ENCODE results near the gene EEFSEC.
"Not testable (repeated sequence)": the region's sequence is repeated elsewhere in the genome, so short reads cannot be mapped to it uniquely, and the experiment has no call there.

Gene EEFSEC

DNA sequence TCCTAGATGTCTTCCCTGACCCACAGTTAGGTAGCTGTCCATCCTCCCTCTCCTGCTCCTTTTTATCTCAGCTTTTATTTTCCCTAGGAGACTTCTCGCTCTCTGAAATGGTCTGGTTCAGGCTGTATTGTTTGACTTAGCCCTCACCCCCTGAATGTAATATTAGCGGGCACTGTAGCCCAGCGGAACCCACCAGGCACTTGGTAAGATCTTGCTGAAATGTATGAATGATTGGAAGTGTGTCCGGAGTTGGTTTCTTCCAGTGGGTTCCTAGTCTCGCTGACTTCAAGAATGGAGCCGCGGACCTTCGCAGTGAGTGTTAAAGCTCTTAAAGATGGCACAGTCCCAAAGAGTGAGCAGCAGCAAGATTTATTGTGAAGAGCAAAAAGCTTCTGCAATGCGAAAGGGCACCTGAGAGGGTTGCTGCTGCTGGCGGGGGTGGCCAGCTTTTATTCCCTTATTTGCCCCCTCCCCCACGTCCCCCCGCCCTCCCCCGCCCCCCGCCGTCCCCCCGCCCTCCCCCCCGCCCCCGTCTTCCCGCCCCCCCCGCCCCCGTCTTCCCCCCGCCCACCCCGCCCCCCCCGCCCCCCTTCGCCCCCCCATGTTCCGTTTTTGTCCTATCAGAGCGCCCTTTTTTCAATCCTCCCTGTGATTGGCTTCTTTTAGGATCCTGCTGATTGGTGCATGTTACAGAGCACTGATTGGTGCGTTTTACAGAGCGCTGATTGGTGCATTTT lies 694 bp upstream of the EEFSEC start:
- DNase-seq: peak; percentile 86

DNA sequence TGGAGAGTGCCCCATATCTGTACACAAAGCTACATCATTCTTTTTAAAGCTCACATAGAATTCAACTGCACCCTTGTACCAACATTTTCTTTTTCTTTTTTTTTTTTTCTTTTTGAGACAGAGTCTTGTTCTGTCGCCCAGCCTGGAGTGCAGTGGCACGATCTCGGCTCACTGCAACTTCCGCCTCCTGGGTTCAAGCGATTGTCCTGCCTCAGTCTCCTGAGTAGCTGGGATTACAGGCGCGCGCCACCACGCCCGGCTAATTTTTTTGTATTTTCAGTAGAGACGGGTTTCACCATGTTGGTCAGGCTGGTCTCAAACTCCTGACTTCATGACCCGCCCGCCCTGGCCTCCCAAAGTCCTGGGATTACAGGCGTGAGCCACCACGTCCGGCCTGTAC lies 1.1 kb downstream of the EEFSEC start:
- not testable (repeated sequence) for DNase-seq

DNA sequence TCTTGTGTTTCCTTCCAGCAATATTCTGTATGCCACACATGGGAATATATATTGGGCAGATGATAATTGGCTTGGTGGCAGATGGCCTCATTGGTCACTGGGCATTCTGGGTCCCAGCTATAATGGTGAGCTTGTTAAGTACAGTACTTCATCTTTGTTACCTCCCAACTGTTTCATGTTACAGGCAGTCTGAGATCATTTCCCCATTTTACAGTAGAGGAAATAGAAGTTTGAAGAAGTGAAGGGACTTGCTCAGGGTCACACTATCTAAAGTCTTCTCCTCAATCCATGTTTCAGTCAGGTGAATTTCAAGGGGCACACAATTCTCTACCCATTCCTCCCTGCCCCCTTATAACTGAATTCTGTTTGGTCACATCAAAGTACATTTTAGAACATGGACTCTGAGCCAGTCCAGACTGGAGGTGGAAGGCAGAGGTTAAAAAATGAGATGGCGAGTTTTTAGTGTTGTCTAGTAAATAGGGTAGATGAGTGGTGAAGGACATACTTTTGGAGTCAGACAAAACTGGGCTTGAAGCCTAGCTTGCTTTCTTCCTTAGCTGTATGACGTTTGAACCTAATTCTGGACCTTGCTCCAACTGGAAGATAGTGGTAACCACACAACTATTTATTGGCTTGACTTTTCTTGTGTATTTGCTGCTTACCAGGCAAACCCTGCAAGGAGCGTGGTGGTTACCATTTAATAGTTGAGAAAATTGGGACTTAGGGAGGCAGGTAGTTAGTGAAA lies 2.5 kb downstream of the EEFSEC start:
- DNase-seq: no peak

DNA sequence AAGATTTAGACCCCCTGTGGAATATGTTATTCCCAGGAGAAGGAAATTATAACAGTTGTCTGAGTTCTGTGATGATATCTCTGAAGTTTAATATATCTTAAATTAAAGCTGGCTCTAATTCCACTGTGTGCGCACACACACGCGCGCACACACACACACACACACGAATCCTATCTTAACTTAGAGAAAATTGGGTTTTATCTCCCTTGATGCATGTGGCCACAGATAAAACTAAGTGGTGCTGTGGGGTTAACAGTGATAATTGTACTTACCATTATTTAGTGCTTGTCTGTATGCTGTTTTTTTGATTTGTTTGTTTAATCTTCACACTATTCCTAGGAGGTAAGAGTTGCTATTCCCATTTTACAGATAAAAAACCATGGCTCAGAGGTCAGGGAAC lies 7.4 kb downstream of the EEFSEC start:
- peak; percentile 60 for DNase-seq

DNA sequence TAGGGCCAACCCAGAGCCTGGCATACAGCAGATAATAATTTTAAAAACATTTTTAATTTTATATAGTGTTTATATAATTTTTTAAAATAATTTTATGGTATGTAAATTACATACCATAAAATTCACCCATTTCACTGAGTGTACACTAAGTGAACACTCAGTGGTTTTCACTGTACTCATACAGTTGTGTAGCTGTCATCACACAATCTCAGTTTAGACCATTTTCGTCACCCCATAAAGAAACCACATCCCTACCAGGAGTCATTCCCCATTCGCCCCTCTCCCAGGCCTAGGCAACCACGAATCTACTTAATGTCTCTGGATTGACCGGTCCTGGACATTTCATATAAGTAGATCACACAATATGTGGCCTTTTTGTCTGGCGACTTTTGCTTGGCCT lies 10.2 kb downstream of the EEFSEC start:
- DNase-seq: no peak

DNA sequence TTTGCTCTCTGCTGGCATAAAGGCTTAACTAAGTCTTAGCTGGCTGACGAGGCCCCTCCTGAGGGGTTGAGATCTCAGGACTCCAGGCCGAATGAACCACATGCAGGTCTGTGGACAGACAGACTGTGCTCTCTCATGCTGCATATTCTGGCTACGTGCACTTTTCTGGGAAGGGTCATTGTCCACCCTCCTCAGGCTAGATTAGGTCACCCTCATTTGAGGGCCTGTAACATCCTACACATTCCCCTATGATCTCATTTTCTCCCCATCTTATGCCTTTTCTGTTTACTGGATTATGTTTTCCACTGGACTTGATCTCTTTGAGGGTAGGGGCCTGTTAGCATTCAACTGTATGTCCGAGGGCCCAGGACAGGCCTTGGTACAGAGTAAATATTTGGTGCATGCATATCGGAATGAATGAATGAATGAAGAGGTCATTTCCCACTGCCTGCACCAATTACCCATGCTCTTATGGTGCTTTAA lies 13.7 kb downstream of the EEFSEC start:
- DNase-seq: no peak

DNA sequence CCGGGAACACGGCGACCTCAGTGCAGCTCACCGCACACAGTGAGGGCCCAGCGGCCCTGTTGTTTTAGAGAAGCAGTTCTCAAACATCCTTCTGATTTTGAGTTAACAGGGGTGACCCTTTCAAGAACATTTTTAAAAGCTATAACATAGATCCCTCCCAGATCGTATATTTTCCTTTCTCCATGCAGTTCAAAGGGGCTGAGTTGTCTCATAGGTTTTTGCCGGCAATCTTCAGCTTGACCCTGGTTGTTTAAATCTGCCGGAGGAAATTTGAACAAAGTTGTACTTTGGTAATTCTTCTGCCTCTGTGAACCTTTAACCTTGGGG lies 14.3 kb downstream of the EEFSEC start:
- no peak for DNase-seq

DNA sequence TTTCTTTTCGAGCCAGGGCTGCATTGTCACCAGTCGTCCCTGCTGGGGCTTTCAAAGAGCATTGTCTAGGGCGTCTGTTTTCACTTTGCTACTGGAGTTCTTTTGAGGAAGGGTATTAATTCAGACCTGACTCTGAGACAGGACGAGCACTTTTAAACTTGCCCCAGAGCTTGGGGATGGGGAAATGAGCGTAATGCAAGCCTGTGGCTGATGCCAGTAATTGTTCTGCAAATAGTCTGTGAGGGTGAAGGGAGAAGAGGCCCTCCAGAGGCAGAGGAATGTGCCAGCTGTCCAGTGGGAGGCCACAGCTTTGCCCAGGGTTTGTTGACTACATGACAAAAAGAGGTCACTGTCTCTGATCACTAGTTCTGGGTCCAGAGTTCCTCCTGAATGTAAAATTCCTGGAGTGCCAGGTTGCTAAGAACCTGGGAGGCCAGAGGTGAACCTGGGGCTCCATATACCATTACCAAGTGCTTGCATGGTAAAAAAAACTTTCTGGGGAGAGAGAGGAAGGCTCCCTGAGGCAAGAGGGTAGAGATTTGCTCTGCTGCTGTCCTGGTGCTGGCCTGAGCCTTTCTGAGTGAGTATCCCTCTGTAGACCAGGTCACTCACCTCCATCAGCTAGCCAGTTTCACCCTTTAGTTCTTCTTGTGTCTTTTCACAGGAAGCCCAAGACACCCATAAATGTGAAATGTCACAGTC lies 14.8 kb downstream of the EEFSEC start:
- no peak for DNase-seq

DNA sequence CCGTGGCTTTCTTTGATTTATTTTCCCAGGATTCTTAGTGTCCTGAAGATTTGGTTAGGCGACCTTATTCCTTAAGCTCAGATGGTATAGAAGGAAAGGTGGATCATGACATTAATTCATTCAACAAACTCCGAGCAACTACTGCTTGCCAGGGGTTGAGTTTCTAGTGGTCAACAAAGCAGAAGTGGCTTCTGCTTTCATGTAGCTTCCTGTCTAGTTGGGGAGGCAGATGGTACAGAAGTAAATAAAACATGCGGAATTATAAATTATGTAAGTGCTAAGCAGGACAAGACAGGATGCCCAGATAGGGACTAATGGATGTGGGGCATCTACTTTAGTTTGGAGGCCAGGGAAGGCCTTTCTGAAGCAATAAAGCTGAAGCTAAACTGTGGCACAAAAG lies 15.6 kb downstream of the EEFSEC start:
- no peak for DNase-seq

DNA sequence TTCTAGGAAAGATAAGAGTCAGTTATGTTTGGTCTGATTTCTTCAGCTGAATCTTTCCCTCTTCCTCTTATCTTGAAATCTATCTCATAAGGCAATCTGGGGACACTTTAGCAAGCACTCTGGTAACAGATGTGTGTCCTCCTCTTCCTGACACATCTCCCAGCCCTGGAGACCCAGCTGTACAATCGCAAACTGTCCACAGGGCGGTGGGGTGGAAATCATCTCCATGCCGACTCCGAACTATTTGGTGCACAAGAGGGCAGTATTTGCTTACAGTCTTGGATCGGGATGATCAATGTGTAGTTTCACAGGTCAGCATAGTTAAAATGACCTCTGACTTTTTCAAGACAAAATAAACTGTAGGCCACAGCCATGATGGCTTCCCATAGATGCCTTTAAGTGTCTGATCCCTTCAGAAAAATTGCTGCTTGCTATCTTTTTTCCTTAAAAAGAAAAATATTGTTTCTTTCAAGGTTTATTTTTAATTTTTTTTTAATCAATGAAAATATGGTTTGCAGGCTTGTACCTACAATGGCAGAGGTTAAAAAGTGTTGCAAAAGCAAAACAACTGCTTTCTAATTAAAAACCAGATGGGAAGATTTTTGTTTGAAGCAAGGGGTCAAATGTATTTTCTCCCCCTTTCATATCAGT lies 17.7 kb downstream of the EEFSEC start:
- DNase-seq: peak; percentile 81

DNA sequence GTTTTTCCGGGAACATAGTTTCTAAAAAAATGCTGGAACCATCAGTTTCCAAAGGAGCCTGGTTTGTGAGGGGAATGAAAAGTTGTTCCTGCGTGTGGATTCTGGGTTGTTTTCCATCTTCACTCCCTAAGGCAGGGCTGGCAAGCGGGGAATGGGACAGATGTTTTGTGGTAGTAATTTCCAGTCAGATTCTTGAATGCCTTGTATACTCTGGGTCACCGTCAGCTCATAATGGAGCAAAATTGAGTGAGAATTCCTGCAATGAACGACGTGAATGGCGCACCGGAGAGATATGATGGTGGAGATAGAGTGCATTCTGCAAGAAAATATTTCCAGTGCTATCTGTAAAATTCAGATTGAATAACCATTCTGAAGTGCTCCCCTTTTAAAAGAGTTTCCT lies 19.9 kb downstream of the EEFSEC start:
- no peak for DNase-seq

DNA sequence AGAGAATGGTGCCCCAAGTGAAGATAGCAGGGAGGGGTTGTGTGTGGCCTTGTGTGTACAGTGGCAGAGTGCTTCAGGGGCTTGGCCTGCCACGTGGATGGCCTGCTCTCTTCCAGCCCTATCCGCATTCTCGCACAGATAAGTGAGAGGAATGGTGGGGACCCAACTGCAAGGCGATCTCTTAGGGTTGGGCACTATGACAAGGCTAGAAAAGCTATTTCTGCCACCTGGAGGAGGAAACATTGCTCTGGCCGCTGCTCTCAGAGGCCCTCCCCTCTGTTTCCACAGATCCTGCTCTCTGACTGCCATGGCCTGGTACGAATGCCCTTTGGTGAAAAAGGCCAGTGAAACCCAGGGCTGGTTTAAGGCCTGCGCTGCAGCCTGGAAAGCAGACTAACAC lies 20.6 kb downstream of the EEFSEC start:
- no peak for DNase-seq

DNA sequence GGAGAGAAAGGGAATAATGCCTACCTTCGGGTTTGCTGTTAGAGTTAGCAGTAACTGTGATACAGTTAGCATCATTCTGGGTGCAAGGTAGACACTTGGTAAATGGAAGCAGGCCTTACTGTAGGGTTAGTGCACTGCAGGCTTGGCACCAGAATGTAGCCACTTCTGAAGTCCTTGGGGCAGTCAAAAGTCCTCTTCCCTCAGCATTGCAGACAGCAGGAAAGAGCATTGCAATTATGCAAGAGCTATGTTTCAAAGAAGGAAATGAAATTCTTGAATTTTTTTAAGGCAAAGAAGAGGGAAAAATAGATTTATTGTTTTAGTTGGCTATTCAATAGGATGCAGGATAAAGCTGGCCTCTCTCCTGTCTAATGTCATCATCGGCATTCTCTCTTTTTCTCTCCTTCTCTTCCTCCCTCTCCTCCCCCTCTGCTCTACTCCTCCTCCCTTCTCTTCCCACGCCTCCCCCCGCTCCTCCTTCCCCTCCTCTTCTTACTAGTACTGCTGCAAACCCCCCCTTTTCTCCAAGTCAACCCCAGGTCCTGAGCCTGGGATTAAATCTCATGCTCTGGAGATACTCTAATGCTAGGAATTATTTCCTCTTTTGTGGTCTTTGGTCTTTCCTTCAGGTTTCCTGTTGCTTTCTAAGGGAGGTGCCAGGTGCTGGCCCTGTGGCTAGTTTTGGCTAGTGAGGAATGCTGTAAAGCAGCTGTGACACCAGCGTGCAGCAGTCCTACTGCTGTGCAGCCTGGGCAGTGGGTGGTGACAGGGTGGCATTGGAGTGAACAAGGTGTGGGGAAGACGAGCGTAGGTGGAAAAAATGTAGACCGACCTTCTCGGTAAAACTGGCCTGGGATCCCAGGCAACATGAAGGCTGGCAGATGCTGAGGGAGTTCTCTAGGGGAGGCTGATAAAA lies 21.7 kb downstream of the EEFSEC start:
- no peak for DNase-seq

DNA sequence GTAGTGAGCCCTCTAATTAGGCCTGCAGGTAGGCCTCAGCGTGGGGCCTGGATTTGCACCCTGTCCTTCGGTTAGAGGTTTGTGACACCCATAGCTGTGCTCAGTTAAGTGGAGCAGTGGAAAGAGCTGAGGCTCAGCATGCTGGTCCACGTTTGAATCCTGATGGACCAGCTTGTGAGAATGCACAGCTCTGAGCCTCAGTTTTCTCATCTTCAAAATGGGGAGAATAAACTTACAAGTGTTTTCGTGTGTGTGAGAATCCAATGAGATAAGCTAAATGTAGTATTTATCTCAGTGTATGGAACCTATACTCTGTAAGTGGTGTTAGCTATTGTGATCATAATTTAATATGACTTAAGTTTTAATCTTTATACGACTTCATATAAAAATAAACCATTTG lies 22.5 kb downstream of the EEFSEC start:
- DNase-seq: no peak

DNA sequence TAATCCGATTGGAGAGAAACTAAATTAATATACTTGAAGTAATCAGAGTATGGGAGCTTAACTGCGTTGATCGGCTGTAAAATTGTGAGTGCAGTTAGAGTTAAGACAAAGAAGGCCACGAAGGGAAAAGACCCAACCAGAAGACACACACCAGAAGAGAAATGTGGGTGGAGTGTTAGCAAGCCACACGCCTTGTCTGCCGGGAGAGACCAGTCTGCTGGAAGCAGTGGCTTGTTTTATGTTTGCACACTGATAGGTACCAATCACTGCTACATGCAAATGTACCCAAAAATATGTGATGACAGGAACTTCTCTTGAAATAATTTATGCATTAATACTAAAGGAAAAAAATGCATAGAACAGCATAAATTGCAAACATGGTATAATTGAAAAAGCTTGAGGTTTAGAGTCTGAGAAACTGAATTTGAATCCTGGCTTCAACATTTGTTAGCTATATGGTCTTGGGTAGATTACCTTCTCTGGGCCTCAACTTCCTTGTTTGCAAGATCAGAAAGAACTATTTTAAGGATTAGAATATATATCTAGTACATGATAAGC lies 23.1 kb downstream of the EEFSEC start:
- DNase-seq: no peak

DNA sequence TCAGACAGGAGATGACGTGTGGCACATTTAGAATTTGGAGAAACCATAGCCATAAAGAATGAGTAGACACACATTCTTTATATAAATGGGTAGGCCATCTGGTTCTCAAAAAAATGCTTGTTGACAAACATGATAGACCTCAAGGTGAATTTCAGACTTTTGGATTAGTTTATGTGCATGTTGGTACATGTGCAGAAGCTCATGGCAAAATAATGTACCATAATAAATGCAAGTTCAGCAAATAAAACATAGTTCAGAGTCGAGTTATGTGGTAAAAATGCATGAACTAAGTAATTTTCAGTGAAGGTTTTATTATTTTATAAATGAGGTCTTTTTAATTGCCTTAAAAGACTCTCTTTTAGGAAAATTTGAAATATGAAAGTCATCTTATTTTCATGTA lies 24.6 kb downstream of the EEFSEC start:
- no peak for DNase-seq

DNA sequence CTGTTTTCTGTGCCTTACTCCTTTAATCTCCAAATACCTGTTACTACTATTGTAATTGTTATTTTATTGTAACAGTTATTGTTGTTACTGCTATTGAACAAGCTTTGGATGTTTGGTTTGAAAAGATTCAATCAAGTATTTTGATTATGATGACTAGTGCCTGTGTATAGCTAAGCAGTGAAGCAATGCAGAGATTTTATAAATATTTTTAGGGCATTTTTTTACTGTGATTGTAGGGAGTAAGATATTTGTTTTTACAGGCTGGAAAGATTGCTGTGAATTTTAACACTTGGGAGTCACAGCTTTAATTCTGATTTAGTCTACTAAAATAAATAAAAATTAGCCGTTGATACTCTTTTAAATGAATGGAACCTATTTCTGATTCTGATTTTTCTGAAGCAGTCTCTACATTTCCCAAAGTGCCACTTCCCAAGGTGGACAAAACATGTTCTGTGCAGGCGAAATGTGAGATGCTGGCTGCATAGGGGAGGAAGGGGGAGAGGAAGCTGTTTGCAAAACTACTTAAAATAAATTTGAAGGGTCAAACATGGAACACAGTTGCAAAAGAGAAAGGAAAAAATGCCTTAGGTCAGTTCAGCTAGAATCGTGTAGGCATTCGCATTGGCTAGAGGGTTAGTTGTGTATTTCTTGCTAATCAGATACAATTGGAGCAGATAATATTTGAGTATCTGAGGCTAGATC lies 25.7 kb downstream of the EEFSEC start:
- DNase-seq: no peak

DNA sequence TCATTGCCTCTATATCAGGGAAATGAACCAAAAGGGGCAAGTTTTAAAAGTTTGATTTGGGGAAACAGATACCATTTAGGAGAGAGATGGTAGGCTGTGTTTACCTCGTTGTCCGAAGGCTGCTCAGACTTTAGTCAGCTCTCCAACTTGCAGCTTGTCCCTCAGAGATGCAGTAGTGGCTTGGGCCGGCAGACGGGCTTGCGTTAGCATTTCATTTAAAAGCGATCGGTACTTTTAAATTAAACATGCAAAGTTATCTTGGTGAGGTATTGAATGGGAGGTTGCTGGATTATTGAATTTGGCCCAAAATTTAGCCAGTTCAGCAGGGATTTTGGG lies 26.2 kb downstream of the EEFSEC start:
- no peak for DNase-seq

DNA sequence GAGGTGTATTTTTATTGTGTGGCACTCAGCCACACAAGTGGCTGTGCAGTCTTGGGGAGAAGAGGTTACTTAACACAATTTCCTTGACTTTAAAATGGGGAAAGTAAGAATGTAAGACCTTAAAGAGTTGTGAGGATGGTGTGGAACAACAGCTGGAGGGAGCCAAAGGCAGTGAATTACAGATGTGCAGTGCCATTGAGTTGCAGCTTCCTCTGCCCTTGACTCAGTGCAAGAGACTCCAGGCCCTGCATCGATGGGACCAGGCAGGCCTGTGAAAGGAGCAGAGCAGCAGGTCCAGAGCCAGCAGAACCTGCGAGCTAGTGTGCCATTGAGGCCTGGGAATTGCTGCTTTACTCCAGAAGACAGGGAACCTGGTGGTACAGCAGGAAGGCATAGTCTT lies 27.2 kb downstream of the EEFSEC start:
- DNase-seq: no peak

DNA sequence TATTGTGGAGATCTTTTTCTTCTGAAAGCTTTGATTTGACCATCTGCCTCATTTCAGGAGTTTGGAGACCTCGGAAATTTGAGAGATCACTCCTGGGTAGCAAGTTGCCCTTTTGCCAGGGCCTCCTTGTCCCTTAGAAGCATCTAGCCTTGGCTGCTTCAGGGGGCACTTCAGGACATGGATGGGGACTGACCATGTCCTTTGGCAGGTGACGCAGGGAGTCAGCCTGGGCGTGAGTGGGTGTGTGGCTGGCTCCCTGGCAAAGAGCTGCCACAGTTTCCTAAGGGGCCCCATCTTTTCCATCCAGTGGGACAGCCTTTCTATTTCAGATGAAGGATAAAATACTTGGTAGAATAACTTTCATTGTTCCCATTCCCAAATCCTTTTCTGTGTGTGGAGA lies 27.6 kb downstream of the EEFSEC start:
- DNase-seq: no peak

DNA sequence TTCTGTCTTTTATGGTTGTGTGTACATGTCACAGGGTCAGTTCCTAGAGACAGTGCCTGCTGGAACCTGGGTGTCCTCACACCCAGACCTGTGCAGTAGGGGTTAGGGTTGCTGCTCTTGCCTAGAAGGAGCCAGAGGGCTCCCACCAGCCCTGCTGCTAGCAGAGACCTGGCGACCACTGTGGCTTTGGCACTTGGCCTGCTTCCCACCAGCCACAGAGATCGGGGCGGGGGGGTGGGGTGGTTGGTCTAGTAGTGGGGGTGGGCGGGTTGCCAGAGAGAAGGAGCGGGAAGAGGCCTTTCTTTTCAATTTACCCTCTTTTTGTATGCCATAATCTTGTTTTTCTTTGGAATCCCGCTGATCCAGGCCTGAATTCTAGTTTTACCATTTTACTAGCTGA lies 29.4 kb downstream of the EEFSEC start:
- no peak for DNase-seq

Data from hematopoietic multipotent progenitor cell treated with erythropoietin and hydrocortisone succinate and interleukin-3 and kit ligand, for 8 days (in vitro differentiated cells).